Osteoblast (primary cell): ENCODE results near the gene MCC. TPM values are rescaled to one million over a fixed set of nuclear protein-coding genes. Genes with fewer than 3 reads are reported as not detected.

Experiments used
- DNase-seq: peaks from one replicate; pipeline ENCODE4 v3.0.0; 2011; ENCODE audit warnings: low spot score, mixed read lengths; ENCODE audit not compliant: insufficient read length; ENCODE audit errors: missing footprints
- H2AFZ ChIP-seq: 2 replicates; pipeline ENCODE4 v1.6.0; 2011; ENCODE audit warnings: mild to moderate bottlenecking, low read length
- H3K27ac ChIP-seq: 2 replicates; pipeline ENCODE4 v1.5.1; 2011; ENCODE audit warnings: mild to moderate bottlenecking, low read depth, low read length, moderate library complexity
- H3K27me3 ChIP-seq: 2 replicates; pipeline ENCODE4 v1.6.0; 2012; ENCODE audit warnings: mild to moderate bottlenecking, control low read depth, inconsistent platforms, low read length, moderate library complexity; ENCODE audit not compliant: insufficient read depth
- H3K36me3 ChIP-seq: 2 replicates; pipeline ENCODE4 v1.5.1; 2011; ENCODE audit warnings: mild to moderate bottlenecking, low read length, control low read depth, moderate library complexity; ENCODE audit not compliant: insufficient read depth
- H3K4me1 ChIP-seq: 2 replicates; pipeline ENCODE4 v1.5.1; 2011; ENCODE audit warnings: mild to moderate bottlenecking, low read length, control low read depth, moderate library complexity; ENCODE audit not compliant: insufficient read depth
- H3K4me2 ChIP-seq: 2 replicates; pipeline ENCODE4 v1.6.0; 2011; ENCODE audit warnings: mild to moderate bottlenecking, low read length; ENCODE audit not compliant: insufficient read depth
- H3K4me3 ChIP-seq: fragments of 200-600 bp; sonication (generic); 3 replicates; pipeline ENCODE4 v1.5.1; 2012; ENCODE audit warnings: mild to moderate bottlenecking, low read length, inconsistent platforms; ENCODE audit not compliant: insufficient read depth
- H3K79me2 ChIP-seq: 2 replicates; pipeline ENCODE4 v1.6.0; 2012; ENCODE audit warnings: mild to moderate bottlenecking, low read length, control low read depth, inconsistent platforms; ENCODE audit not compliant: insufficient read depth
- H3K9me3 ChIP-seq: 2 replicates; pipeline ENCODE4 v1.5.1; 2011; ENCODE audit warnings: low read depth, low read length, control low read depth
- H4K20me1 ChIP-seq: 2 replicates; pipeline ENCODE4 v1.6.0; 2012; ENCODE audit warnings: mild to moderate bottlenecking, low read length, control low read depth; ENCODE audit not compliant: insufficient read depth
- total RNA-seq: library from RNA; depleted of rRNA; stranded (reverse); fragments of >200 nt; gene quantifications from 2 replicates; pipeline ENCODE4 v1.2.3, GENCODE V29; 2012
- TF ChIP-seq, protein P1 (sequence below): IDR thresholded peaks from 2 replicates; pipeline ENCODE4 v1.5.1; 2011; ENCODE audit warnings: mild to moderate bottlenecking, low read depth, low read length, moderate library complexity; ENCODE audit errors: extremely low read depth

Gene MCC
- total RNA-seq, 1 donor, result 45.6 TPM

DNA sequence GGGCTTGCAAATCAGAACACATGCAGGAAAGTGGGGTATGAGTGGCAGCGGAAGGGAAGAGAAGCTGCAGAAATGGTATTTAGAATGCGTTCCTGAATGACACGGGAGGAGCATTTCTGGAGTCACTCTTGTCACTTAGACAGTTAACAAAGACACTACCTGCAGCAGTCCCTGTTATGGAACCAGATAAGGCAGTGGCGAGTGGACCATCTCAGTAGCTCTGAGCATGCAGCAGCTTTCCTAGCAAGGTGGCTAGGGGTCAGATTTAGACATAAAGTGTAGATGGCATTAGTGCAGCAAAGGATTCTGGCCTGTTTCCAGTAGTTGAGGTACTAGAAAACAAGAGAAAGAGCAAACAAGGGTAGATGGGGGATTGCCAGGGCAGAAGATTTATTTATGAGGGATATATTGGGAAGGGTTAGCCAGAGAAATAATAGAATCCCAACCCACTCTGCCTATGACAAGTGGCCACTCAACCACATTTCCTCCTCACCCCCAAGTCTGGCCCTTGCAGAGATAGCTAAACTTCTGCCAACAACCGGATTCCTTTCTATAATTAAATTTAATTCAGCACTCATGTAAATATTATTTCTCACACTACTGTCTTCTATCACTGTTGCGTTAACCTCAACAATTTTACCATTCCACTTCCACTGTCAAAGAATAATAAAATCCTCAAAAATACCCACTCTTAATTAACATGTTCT is 310.0 kb downstream of the MCC start:
- no peak overlapping the region for H2AFZ ChIP-seq
- H4K20me1 ChIP-seq, result peaks cover 7% of the 10 kb centered on the region
- no peak overlapping the region for H3K4me2 ChIP-seq
- H3K27me3 ChIP-seq, result peaks cover 4% of the 10 kb centered on the region
- no peak for DNase-seq
- TF ChIP-seq, protein P1, sequence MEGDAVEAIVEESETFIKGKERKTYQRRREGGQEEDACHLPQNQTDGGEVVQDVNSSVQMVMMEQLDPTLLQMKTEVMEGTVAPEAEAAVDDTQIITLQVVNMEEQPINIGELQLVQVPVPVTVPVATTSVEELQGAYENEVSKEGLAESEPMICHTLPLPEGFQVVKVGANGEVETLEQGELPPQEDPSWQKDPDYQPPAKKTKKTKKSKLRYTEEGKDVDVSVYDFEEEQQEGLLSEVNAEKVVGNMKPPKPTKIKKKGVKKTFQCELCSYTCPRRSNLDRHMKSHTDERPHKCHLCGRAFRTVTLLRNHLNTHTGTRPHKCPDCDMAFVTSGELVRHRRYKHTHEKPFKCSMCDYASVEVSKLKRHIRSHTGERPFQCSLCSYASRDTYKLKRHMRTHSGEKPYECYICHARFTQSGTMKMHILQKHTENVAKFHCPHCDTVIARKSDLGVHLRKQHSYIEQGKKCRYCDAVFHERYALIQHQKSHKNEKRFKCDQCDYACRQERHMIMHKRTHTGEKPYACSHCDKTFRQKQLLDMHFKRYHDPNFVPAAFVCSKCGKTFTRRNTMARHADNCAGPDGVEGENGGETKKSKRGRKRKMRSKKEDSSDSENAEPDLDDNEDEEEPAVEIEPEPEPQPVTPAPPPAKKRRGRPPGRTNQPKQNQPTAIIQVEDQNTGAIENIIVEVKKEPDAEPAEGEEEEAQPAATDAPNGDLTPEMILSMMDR, result no peak
- H3K4me1 ChIP-seq, result no peaks in the 10 kb centered on the region
- H3K9me3 ChIP-seq, result no peaks in the 10 kb centered on the region
- H3K27ac ChIP-seq, result no peak overlapping the region
- H3K79me2 ChIP-seq, result no peaks in the 10 kb centered on the region
- H3K36me3 ChIP-seq, result no peaks in the 10 kb centered on the region
- H3K4me3 ChIP-seq, result no peak overlapping the region

DNA sequence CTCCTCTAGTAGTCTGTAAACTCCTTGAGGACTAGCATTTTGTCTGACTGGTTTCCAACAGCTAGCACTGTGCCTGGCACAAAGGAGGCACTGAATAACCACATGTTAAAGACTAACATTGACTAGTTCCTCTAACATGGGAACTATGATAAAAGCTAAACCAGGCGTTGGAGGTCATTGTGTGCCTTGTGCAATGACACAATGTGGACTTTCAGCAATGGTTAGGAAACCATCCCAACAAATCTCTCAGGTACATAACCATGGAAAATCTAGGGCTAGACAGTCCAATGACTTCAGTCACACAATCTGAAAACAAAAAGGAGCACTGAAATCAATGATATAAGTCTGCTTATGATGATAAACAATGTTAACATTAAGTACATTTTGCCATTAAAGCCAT is 311.0 kb downstream of the MCC start:
- no peaks in the 10 kb centered on the region for H3K36me3 ChIP-seq
- no peaks in the 10 kb centered on the region for H3K4me1 ChIP-seq
- no peak overlapping the region for H3K4me3 ChIP-seq
- peaks cover 9% of the 10 kb centered on the region for H3K27me3 ChIP-seq
- H4K20me1 ChIP-seq, result peaks cover 7% of the 10 kb centered on the region
- TF ChIP-seq, protein P1, result no peak
- no peak overlapping the region for H2AFZ ChIP-seq
- no peak for DNase-seq
- no peak overlapping the region for H3K4me2 ChIP-seq
- H3K79me2 ChIP-seq, result no peaks in the 10 kb centered on the region
- no peak overlapping the region for H3K27ac ChIP-seq
- no peaks in the 10 kb centered on the region for H3K9me3 ChIP-seq

DNA sequence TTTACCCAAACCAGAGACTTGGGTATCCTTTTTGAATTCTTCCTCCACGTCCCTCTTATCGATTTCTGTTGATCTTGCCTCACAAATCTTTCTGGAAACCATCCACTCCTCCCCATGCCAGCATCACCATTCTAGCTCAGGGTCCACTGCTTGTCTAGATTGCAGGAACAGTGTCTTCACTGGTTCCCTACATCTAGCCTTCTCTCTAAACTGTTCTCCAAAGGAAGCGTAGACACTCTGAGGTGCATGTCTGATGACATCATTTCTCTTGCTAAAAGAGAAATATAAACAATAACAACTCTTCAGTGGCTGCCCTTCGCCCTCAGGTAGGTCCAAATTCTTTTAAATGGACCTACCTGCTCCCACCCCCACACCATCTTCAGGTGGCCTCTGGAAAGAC is 311.5 kb downstream of the MCC start:
- peaks cover 7% of the 10 kb centered on the region for H4K20me1 ChIP-seq
- H3K4me1 ChIP-seq, result no peaks in the 10 kb centered on the region
- no peak overlapping the region for H3K27ac ChIP-seq
- H3K4me2 ChIP-seq, result no peak overlapping the region
- no peaks in the 10 kb centered on the region for H3K79me2 ChIP-seq
- DNase-seq, result no peak
- no peak overlapping the region for H2AFZ ChIP-seq
- H3K36me3 ChIP-seq, result no peaks in the 10 kb centered on the region
- H3K9me3 ChIP-seq, result no peaks in the 10 kb centered on the region
- TF ChIP-seq, protein P1, result no peak
- H3K4me3 ChIP-seq, result no peak overlapping the region
- peaks cover 11% of the 10 kb centered on the region for H3K27me3 ChIP-seq

DNA sequence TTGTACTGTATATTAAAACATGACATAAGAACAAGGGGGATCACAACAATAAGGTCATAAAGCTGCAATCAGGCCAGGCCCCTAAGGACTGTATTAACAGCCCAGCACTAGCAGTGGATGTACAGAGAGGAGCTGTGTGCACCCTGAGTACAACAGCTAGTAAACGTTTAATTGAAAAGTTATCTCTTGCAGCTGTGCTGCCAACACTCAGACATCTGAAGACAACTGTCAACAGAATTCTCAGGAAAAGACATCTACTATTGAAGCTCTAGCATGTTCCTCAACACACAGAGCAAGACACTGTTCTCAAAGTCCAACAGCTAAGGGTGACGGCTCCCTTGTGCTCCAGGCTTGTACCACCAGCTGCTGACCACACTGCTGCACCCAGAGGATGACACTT is 312.1 kb downstream of the MCC start:
- no peaks in the 10 kb centered on the region for H3K79me2 ChIP-seq
- DNase-seq, result no peak

More for the DNA sequence above, 312.1 kb downstream of the MCC start:
- Histone ChIP-seq H3K4me1 (no peaks in the 10 kb centered on the region), H3K36me3 (no peaks in the 10 kb centered on the region), H3K4me2 (no peak overlapping the region), H3K4me3 (no peak overlapping the region), H2AFZ (no peak overlapping the region), H4K20me1 (peaks cover 7% of the 10 kb centered on the region), H3K9me3 (no peaks in the 10 kb centered on the region), H3K27ac (no peak overlapping the region), H3K27me3 (peaks cover 14% of the 10 kb centered on the region)
- TF ChIP-seq, protein P1, result no peak
